HG03135 (cell line): ENCODE measurements around the gene MLKL.
A peak's percentile ranks its signal among the peaks of the same experiment; 100 is the strongest.

Source experiments
- ATAC-seq: cut with Tn5 transposase; IDR thresholded peaks from one replicate; pipeline ENCODE4 v1.9.1; 2021; ENCODE audit warnings: mild to moderate bottlenecking, moderate library complexity; ENCODE audit not compliant: unreplicated experiment

The MLKL gene

DNA sequence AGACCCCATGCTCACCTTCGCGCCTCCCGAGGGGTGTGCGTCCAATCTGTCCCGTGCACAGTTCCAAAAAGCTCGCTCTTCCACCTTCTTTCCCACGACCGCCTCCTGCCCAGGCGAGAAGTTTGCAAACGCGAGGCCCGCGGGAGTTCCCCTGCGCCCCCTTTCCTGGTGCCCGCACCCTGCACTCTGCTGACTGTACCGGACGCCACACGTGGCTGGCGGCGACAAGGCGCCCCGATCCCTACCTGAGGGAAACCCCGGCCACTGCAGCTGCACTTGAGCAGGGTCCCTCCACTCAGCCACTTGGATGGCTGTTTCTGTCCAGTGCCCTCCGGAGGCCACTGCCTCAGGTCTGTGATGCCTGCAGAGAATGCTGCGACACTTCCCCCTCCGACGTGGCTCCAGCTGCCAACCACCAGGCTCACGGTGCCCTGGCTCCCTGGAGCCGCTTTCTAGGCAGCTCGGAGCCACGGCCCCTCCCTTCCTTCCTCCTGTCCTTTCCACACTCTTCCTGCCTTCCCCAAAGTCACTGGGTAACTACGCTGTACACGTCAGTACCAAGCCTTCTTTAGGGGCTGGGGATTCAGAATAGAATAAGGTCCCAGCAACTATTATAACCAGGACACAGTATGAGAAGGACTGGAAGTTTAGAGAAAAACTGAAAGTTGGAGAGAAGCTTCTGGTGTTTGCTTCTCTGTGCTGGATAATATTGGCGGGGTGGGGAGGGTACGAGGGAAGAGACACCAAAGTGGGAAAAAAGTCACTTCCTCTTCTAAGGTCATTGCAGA lies at the start of gene MLKL:
MLKL (minus strand) TSS at position 425 of the 788 bp plus-strand sequence. CDS start 5,105 bp downstream, outside the sequence.
- ATAC-seq: peak; percentile 43

GRCh38 chr16:74749291-74750055 lies 48.8 kb upstream of the MLKL start:
- no peak for ATAC-seq

DNA sequence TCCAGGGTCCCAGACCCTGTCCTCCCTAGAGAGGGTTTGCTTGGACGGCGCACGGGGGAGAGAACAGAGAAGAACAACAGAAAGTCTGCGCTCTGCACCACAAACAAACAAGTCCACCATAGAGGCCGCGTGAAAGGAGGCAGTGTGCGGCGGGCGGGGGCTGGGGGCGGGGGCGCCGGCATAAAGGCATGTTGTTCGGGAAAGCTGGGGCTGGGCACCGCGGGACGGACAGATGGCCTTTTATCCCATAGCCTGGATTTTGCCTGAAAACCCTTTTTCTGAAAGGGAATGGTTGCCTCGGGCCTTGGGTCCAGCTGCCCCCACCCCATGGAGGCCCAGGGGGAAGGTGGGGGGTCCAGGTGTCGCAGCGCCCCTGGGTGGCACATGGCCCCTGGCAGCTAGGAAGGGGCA lies 48.0 kb upstream of the MLKL start:
- ATAC-seq: no peak

DNA sequence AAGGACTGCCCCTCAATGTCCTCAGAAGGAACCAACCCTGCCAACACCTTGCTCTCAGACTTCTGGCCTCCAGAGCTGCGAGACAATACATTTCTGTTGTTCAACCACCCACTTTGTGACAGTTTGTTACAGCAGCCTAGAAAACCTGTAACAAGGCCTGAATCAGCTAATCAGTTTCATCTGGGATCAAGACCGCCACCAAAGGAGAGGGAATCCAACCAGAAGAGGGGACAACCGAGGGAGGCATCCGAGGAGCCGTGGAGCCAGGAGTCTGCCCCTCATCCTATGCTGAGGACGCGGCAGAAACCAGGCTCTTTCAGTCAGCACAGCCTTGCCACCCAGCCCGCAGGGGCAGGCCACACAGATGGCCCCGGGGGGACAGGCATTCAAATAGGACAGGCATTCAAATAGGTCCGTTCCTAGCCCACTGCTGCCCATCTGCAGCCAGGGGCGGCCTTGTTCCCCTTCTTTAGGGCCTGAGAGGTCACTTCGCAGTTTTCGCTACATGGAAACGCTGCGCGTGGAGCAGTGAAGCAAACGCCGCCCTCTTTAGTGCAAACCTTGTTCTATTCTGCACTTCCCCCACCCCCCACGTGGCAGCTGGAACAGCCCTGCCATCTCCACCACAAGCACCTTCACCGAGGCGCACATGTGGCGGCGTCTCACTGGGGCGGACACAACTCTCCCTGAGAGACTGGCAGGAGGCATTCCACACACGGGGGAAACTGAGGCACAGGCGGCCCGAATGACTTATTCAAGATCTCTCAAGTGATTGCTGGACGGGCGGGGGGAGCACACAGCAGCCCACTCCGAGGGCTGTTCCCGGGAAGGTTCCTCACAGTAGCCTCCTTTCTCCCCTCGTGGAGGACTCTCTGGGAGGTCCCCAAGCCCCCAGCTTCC lies 47.3 kb upstream of the MLKL start:
- no peak for ATAC-seq

GRCh38 chr16:74745926-74746325 lies 45.3 kb upstream of the MLKL start:
- ATAC-seq: no peak

DNA sequence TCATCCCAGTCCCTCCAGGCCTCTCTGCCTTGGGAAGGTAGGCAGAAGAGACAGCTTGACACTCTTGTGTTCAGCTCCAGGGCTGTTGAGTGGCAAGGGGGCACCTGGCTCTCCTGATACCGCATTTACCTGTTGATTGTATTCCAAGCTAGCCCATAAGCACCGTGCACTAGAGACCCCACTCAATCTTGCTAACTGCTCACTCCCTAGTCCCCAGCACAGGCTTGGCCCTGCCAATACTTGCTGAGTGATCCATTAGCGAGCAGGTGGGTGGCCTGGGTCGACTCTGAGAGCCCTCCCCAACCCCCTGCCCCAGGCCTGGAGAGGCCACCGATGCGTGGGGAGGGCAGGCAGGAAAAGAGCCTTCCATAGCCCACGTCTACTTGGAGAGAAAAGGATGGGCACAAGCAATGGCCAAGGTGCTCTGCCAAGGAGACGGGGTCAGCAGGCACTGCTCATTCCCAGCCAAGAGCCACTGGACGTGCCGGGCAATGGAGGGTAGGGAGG lies 44.5 kb upstream of the MLKL start:
- no peak for ATAC-seq

- ATAC-seq: no peak
Measured at GRCh38 chr16:74744566-74744965, 43.9 kb upstream of the MLKL start.

- ATAC-seq: no peak
Measured at GRCh38 chr16:74743668-74744299, 43.1 kb upstream of the MLKL start.

- ATAC-seq: no peak
Measured at GRCh38 chr16:74743045-74743667, 42.5 kb upstream of the MLKL start.

- ATAC-seq: no peak
Measured at GRCh38 chr16:74742051-74742481, 41.4 kb upstream of the MLKL start.

DNA sequence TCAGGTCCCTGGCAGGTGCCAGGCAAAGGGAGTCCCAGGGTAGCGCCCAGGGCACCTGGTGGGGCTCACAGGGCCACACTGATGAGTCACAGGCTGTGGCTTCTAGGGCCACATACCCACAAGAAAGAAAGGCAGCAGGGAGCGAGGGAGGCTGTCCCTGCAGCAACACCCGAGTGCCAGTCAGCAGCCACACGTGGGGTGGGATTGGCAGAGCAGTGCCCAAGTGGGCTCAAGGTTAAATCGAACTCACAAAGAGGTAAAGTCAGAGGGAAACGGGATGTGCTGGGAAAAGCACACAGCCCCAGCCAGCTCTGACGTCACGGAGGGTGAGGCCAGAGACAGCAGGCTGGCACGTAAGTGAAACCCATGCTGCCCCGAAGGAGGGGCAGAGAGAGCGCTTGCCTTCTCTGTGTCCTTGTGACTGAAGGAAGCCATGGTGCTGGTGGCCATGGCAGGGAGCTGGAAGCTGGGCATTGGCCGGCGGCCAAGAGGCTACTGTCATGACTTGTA lies 40.2 kb upstream of the MLKL start:
- ATAC-seq: no peak

GRCh38 chr16:74739275-74739674 lies 38.6 kb upstream of the MLKL start:
- ATAC-seq: no peak

DNA sequence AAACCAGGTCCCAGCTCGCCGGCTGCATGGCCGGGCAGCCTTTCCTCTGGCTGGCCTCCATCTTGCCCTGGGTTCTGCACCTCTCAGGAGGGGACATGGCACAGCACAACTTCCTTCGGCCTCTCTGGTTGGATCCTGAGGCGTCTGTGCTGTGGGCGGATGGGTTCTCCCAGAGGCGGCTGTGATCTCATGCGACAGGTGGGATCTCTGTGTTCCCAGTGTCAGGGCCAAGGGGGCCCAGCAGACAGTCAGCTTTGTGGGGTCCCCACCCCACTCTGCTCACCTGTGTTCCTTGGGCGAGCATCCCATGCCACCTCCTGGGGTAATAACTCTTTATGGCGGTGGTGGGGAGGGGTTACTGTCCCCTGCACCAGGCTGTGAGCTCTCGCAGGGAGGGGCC lies 38.2 kb upstream of the MLKL start:
- ATAC-seq: no peak

DNA sequence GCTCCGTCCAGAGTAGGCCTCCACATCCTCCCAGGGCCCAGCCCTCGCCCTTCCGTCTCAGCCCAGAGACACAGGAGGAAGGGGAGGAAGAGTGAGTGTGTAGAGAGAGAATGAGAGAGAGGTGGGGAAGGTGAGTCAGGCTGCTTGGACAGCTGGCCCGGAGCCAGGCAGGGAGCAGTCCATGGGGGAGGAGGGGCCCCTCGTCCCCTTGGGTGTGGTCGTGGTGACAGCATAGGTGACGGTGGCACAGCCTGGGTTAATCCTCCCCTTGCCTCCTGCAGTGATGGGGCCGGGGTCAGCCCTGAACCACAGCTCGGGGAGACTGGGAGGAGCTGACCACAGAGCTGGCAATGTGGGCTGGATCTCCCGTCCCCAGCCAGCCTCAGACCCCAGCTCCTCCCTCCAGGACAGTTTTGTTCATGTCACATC lies 37.5 kb upstream of the MLKL start:
- ATAC-seq: no peak

GRCh38 chr16:74737521-74737920 lies 36.9 kb upstream of the MLKL start:
- no peak for ATAC-seq

- no peak for ATAC-seq
Measured at GRCh38 chr16:74736531-74737157, 36.0 kb upstream of the MLKL start.

DNA sequence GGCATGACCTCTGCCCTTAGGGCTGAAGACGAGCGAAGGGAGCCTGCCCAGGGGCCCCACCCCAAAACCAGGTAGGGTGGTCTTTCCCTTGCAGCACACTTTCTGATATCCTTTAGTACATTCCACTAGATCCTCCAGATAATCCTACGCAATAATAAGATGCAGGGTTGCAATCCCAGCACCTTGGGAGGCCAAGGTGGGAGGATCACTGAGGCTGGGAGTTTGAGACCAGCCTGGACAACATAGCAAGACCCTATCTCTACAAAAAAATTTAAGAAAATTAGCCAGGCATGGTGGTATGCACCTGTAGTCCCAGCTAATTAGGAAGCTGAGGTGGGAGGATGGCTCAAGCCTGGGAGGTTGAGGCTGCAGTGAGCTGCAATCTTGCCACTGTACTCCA lies 34.9 kb upstream of the MLKL start:
- no peak for ATAC-seq

DNA sequence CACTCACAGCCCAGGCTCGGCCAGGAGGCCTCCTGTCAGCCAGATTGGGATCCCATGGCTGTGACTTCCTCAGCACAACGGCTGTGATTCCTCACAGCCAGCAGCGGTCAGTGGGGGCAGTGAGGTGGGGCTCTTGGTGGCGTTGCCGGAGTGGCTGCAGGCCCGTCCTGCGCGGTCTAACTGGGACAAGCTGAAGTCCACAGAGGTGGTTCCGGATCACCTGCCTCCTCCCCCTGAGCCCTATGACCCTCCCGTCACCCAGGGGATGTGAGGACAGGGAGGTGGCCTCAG lies 34.4 kb upstream of the MLKL start:
- ATAC-seq: no peak

- ATAC-seq: no peak
Measured at GRCh38 chr16:74734361-74735161, 33.9 kb upstream of the MLKL start.
